Measurements from ENCODE around the gene CORO7. TPM values are rescaled to one million over a fixed set of nuclear protein-coding genes. Genes with fewer than 3 reads are reported as not detected.
A peak's percentile ranks its signal among the peaks of the same experiment; 100 is the strongest.

Gene CORO7
- total and polyA plus RNA-seq, 2 donors (not counting 1 experiment from before 2014, with no cell fraction given) = 117 to 230 TPM

DNA sequence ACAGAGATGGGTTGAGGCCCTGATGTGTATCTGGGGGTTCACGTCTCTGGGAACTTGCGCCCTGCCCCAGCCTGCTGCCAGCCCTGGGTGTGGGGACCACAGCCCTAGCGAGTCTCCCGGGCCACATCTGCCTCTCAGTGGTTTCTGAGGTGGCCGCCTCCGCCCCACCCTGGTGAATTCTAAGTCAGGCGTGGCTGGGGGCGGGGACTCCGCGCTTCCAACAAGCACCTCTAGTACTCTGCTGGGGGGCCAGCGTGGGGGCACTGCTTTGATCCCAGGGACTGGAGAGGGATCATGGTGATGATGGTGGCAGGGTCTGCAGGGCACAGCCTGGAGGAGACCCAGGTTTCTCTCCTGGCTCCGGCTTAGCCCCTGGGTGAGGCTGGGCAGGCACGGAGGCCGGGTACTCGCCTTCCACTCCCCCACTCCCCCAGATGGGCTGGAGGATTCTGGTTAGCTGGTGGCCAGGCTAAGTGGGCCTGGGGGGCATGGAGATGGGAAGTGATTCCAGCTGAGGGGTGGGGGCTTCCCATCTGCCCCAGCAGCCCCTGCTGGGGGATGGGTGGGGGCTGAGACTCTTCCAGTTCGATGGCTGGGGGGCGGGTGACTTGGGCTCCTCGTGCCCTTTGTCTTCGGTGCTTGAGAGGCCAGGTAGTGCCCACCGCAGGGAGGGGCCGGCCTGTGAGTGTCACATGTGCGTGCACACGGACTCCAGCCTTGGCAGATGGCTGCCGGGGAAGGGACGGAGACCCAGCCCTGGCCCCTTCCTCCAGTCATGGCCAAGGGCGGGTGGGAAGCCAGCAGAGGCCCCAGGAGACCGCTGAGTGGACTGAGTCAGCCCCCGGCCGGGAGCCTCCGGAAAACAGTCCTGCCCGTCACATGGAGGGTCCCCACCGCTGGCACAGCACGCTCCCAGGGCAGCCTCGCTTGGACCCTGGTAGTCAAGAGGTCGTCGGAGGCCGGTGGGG, 96.7 kb downstream of the CORO7 start:
- Histone ChIP-seq H3K27ac (ENCODE audit: low read length in 2 of 2) (no peak overlapping the region), H3K4me2 (replicated peaks; ENCODE audit: low read depth, low read length, poor library complexity, severe bottlenecking) (peak overlapping the region; percentile 59), H4K20me1 (ENCODE audit: control insufficient read depth, insufficient read depth, low read length, poor library complexity, severe bottlenecking) (no peaks in the 10 kb centered on the region), H3K79me2 (ENCODE audit: control insufficient read depth, insufficient read depth, low read length) (no peaks in the 10 kb centered on the region), H3K4me3 (ENCODE audit: control extremely low read depth in 1 of 5, extremely low read depth in 1 of 5, insufficient read depth in 1 of 5, low read depth in 2 of 5, low read length in 4 of 5) (no peak overlapping the region), H3K36me3 (replicated peaks in 1 of 2; ENCODE audit: control extremely low read depth in 1 of 2, control insufficient read depth in 1 of 2, extremely low read depth in 1 of 2, insufficient read depth in 2 of 2, low read length in 1 of 2) (no peaks in the 10 kb centered on the region), H2AFZ (ENCODE audit: insufficient read depth, low read depth, low read length, poor library complexity, severe bottlenecking) (no peak overlapping the region), H3K27me3 (replicated peaks in 1 of 4; ENCODE audit: control extremely low read depth in 1 of 4, control insufficient read depth in 3 of 4, insufficient read depth in 4 of 4, low read length in 3 of 4) (peaks cover 0 to 34% (median 14%) of the 10 kb centered on the region in 4 experiments), H3K4me1 (ENCODE audit: control insufficient read depth in 2 of 2, insufficient read depth in 2 of 2, low read length in 2 of 2) (peaks cover 22 to 27% of the 10 kb centered on the region in 2 donors), H3K9ac (ENCODE audit: low read length) (no peak overlapping the region), H3K9me3 (ENCODE audit: control extremely low read depth in 1 of 3, control insufficient read depth in 2 of 3, insufficient read depth in 1 of 3, low read length in 2 of 3) (peaks cover 0 to 9% (median 0%) of the 10 kb centered on the region in 3 donors)
- POLR2A ChIA-PET = no interaction called here
- H3K27me3 Mint-ChIP-seq = peaks cover 3% of the 10 kb centered on the region
- peak; percentile 77 for DNase-seq
- no peak overlapping the region for H3K27ac Mint-ChIP-seq
- H3K4me3 Mint-ChIP-seq = peak overlapping the region; percentile 39
- no peaks in the 10 kb centered on the region for H3K9me3 Mint-ChIP-seq (ENCODE audit: insufficient read depth)
- WGBS (ENCODE audit: insufficient coverage) = 65% methylated on average over 33 of the region's 37 CpGs
- CTCF ChIA-PET = no interaction called here
- H3K4me1 Mint-ChIP-seq = peaks cover 10% of the 10 kb centered on the region
- TF ChIP-seq, protein P1, sequence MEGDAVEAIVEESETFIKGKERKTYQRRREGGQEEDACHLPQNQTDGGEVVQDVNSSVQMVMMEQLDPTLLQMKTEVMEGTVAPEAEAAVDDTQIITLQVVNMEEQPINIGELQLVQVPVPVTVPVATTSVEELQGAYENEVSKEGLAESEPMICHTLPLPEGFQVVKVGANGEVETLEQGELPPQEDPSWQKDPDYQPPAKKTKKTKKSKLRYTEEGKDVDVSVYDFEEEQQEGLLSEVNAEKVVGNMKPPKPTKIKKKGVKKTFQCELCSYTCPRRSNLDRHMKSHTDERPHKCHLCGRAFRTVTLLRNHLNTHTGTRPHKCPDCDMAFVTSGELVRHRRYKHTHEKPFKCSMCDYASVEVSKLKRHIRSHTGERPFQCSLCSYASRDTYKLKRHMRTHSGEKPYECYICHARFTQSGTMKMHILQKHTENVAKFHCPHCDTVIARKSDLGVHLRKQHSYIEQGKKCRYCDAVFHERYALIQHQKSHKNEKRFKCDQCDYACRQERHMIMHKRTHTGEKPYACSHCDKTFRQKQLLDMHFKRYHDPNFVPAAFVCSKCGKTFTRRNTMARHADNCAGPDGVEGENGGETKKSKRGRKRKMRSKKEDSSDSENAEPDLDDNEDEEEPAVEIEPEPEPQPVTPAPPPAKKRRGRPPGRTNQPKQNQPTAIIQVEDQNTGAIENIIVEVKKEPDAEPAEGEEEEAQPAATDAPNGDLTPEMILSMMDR (IDR thresholded peaks at IDR 0.05) = no peak
- TF ChIP-seq EZH2 (IDR thresholded peaks at IDR 0.05; ENCODE audit: borderline replicate concordance, insufficient read depth, low read depth, low read length, poor library complexity, severe bottlenecking) = no peak
- peak; percentile 67 for ATAC-seq (ENCODE audit: low read depth)
- intact Hi-C loops (cut with micrococcal nuclease) = no loop called here

DNA sequence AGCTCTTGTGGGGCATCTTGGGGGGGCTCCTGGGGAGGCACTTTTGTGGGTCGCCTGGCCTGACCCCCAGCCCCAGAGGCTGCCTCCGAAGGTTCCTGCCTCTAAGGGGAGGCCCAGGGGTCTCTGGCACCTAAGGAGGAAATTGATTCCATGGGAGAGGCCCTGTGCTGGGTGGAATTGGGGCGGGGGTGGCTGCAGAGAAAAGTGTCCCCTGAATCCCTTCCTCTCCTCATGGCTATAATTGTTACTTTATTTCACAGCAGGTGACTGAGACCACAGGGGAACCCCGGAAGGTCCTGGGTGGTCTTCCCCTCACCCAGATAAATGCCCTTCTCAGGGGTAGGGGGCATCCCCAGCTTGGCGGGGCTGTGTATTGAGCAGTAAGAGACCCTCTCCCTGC, 97.4 kb downstream of the CORO7 start:
- peaks cover 18% of the 10 kb centered on the region for H3K4me1 Mint-ChIP-seq
- Histone ChIP-seq H3K27me3 (replicated peaks in 1 of 4; ENCODE audit: control extremely low read depth in 1 of 4, control insufficient read depth in 3 of 4, insufficient read depth in 4 of 4, low read length in 3 of 4) (peaks cover 0 to 42% (median 18%) of the 10 kb centered on the region in 4 experiments), H2AFZ (ENCODE audit: insufficient read depth, low read depth, low read length, poor library complexity, severe bottlenecking) (no peak overlapping the region), H4K20me1 (ENCODE audit: control insufficient read depth, insufficient read depth, low read length, poor library complexity, severe bottlenecking) (no peaks in the 10 kb centered on the region), H3K4me2 (replicated peaks; ENCODE audit: low read depth, low read length, poor library complexity, severe bottlenecking) (peak overlapping the region; percentile 59), H3K4me1 (ENCODE audit: control insufficient read depth in 2 of 2, insufficient read depth in 2 of 2, low read length in 2 of 2) (peaks cover 26 to 32% of the 10 kb centered on the region in 2 donors), H3K4me3 (ENCODE audit: control extremely low read depth in 1 of 5, extremely low read depth in 1 of 5, insufficient read depth in 1 of 5, low read depth in 2 of 5, low read length in 4 of 5) (no peak overlapping the region), H3K9me3 (ENCODE audit: control extremely low read depth in 1 of 3, control insufficient read depth in 2 of 3, insufficient read depth in 1 of 3, low read length in 2 of 3) (peaks cover 0 to 12% (median 0%) of the 10 kb centered on the region in 3 donors), H3K27ac (ENCODE audit: low read length in 2 of 2) (no peak overlapping the region), H3K36me3 (replicated peaks in 1 of 2; ENCODE audit: control extremely low read depth in 1 of 2, control insufficient read depth in 1 of 2, extremely low read depth in 1 of 2, insufficient read depth in 2 of 2, low read length in 1 of 2) (no peaks in the 10 kb centered on the region), H3K9ac (ENCODE audit: low read length) (no peak overlapping the region), H3K79me2 (ENCODE audit: control insufficient read depth, insufficient read depth, low read length) (no peaks in the 10 kb centered on the region)
- WGBS (ENCODE audit: insufficient coverage) = 100% methylated on average over 1 of the region's 5 CpGs
- H3K9me3 Mint-ChIP-seq (ENCODE audit: insufficient read depth) = no peaks in the 10 kb centered on the region
- H3K27ac Mint-ChIP-seq = no peak overlapping the region
- intact Hi-C loops (cut with micrococcal nuclease) = no loop called here
- CTCF ChIA-PET = interaction anchor here (15.7 kb wide), 1 partner anchor 10 kb away, joined by 165 read pairs; no protein-coding TSS in a partner anchor
- no peak for ATAC-seq (ENCODE audit: low read depth)
- peaks cover 11% of the 10 kb centered on the region for H3K27me3 Mint-ChIP-seq
- TF ChIP-seq EZH2 (IDR thresholded peaks at IDR 0.05; ENCODE audit: borderline replicate concordance, insufficient read depth, low read depth, low read length, poor library complexity, severe bottlenecking) = no peak
- TF ChIP-seq, protein P1 (IDR thresholded peaks at IDR 0.05) = no peak
- H3K4me3 Mint-ChIP-seq = no peak overlapping the region
- DNase-seq = no peak
- POLR2A ChIA-PET = no interaction called here
